C4-2B (cell line): ENCODE measurements around the gene GALNT10.

ENCODE experiments used
- CTCF ChIP-seq: fragments of 450-650 bp; conservative IDR thresholded peaks from 2 replicates; pipeline ENCODE4 v1.5.1; 2017; ENCODE audit warnings: mild to moderate bottlenecking
- ZFX ChIP-seq: fragments of 450-650 bp; IDR thresholded peaks from 2 replicates; pipeline ENCODE4 v1.6.1; 2017

DNA sequence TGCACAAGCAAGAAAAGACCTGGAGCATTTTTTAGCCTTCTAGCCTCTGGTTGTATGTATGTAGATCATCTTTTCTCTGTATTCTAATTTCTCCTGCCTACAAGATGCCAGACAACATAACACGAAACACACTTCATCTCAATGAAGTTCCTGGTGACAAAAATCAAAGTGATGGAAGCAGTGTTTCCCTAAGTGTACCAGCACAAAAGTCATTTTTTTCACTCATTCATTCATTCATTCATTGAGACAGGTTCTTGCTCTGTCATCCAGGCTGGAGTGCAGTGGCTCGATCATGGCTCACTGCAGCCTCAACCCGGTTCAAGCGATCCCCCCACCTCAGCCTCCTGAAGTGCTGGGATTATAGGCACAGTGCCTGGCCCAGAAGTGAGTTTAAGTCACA is 183.7 kb downstream of the GALNT10 start:
- TF ChIP-seq CTCF, result no peak
- no peak for TF ChIP-seq ZFX
